ENCODE measurements around the gene IGSF9B.

Gene IGSF9B

DNA sequence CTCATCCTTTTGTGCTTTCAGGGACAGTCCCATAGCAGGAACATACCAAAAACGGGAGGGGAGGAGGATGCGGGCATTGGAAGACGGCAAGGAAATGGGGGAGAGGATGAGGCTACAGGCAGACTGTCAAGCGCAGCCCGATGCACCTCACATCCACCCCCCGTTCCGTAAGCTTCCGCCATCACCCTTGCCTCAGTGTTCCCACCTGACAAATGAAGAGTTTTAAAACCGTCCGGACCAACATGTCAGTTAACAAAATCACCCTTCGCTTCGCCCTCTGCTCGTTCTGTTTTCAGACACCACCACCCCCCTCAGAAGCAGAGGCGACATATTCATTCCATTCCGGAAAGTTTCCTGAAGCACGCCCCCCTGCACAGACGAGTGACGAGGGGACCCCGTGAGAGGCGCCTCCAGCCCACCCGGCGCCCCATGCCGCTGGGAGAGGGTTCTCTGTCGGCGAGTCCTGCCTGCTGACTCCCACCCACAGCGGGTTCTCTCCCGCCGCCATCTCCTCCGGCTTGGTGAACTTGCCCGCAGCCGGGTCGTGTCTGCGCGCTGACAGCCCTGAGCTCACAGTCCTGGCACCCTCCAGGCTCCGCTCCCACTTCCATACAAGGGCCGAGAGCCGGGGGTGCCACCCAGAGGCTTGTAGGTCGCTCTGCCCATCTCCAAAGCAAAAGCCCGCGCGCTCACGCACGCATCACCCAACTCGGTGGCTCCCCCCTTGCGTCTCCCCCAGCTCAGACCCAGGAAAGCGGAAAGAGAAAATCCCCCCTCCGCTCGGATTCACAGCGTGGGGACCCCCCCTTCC lies 1.5 kb downstream of the IGSF9B start:
- in situ Hi-C loops (cut with HindIII; ENCODE audit: low sequenced_read_pairs), result no loop called here

DNA sequence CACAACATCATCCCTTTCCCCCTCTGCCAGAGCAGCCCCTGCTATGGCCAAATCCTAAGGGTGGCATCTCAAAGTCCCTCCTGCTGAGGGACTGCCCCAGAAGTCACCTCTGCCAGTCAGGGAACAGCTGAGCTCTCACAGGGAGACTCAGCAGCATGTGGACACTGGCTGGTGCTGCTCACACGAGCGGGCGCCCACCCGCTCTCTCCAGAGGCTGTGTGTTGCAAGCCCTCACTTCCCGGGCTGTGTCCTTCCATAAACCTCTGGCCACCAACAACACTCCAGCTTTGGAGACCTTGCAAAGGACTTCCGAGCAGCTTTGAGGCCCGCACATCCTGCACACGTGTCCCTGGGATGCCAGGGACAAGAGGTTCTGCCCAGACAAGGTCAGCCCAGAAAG lies 2.8 kb downstream of the IGSF9B start:
- in situ Hi-C loops (cut with HindIII; ENCODE audit: low sequenced_read_pairs), result no loop called here

DNA sequence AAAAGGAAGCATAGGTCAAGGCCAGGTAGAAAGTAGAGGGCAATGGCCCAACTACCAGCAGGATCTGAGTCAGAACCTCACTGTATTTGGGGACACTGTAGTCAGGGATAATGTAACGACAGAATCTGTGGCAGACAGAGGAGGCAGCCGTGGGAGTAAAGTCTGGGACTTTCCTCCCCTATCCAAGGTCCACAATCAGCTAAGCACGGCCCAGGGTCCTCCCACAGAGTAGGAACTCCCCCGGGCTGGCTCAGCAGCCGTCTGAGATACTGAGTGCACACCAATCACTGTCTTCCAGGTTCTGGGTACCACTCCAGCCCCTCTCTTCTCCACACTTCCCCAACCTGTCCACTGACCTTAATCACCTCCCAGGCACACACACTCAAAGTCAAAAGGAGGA lies 3.2 kb downstream of the IGSF9B start:
- in situ Hi-C loops (cut with HindIII; ENCODE audit: low sequenced_read_pairs), result no loop called here

DNA sequence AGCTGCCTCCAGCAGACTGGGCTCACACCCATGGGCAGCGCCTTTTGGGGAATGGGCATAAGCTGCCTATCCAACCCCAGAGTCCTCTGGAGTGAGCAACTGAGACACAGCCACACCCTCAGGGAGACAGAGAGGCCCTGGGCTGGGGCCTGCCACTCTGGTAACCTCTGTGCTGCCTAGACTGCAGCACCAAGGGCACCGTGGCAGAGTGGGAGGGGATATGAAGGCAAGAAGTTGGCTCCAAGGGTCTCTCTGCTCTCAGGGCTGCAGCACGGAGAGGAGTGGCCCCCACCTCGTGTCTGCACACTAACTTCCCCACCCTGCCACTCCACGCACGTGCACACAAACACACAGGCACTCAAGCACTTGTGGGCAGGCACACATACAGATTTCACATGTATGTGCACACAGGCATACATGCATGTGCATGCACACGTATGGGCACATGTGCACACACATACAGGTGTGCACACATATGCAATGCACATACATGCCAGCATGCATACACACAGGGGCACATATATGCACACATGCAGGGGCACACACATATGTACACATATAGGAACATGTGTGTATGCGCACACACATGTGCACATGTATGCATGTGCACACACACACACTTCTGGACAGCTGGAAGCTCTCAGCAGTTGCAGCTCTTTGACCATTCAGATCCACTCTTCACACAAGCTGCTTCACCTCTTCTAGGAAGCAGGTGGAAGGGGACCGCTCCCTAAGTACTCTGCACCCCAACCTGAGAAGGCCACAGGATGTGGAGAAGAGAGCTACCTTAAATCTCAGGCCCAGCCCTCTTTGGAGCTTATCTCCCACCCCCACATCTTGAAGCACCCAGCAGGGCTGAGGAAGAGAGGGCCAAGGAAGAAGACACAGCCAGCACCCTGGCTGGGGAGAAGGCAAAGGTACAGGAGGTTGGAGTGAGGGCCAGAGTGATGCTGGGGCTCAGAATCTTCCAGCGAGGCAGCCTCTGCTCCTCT lies 4.3 kb downstream of the IGSF9B start:
- in situ Hi-C loops (cut with HindIII; ENCODE audit: low sequenced_read_pairs), result no loop called here

DNA sequence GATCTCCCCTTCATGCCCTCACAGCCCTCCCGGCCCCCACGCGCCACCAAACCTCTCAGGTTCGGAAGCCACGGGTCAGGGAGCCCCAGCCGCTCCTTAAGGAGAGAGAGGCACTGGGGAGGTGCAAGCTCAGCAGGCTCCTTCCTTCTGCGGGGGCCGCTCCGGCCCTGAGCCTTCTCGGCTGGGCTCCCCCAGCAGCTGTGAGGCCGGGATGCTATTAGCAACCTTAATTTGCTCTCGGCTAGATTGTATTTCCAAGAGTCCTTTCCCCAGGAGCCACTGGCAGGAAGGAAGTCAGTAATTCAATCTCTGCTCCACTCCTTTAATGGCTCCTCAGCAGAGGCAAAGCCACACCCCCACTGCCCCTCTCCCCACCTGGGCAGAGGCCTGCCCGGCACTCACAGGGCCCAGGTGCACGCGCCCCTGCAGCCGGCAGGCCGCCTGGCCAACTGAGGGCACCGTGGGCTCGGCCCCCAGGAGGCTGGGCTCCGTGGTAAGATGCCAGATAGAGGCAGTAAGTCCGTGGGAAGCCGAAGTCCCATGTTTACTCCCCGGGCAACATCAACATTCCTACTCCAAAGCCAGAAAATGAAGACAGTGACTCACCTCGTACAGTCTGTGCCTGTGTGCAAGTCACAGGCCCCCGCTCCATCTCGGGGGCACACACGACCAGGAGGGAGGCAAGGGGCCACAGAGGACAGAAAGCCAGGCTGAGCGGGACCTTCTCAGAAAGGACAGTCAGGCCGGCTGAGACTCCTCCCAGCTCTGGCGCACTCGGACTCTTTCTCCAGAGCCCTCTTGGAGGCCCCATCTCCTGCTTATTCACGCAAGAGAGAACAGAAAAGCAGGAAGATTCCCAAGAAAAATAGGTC lies 5.2 kb downstream of the IGSF9B start:
- in situ Hi-C loops (cut with HindIII; ENCODE audit: low sequenced_read_pairs), result no loop called here

DNA sequence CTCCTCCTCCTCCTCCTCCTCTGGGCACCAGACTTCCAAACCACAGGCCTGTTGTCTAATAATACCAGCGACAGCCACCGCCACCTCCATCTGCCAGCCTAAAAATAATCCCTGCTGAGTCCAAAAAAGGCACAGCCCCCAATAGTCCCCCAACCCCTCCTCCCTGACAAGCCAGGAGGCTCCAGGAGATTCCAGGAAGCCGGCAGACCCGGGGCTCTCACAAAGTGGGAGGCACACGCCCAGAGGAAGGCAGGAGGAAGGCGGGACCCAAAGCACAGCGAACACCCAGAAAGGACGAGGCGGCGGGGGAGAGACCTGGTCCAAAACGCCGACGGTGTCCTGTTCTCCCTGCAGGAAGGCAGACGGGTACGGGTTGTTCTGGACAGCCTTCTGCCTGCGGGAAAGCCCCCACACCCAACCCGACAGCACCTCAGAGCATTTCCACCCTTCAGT lies 5.9 kb downstream of the IGSF9B start:
- in situ Hi-C loops (cut with HindIII; ENCODE audit: low sequenced_read_pairs), result no loop called here

DNA sequence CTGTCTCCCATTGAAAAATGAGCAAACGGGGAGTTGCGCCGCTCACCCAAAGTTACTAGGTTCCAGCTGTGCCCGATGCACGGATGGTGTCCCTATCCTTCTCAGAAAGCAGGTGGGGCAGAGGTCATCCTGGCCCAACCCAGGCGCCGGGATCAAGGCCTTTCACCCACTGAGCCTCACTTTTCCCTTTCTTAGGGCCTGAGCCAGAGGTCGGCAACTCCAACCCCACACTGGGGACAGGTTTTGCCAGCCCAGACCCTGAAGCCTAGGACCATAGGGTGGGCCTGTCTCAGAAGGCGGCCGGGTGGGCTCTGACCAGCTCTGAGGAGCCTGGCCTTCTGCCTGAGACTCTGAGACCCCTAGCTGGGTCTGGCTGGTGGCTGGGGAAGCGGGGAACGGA lies 6.3 kb downstream of the IGSF9B start:
- in situ Hi-C loops (cut with HindIII; ENCODE audit: low sequenced_read_pairs), result no loop called here

DNA sequence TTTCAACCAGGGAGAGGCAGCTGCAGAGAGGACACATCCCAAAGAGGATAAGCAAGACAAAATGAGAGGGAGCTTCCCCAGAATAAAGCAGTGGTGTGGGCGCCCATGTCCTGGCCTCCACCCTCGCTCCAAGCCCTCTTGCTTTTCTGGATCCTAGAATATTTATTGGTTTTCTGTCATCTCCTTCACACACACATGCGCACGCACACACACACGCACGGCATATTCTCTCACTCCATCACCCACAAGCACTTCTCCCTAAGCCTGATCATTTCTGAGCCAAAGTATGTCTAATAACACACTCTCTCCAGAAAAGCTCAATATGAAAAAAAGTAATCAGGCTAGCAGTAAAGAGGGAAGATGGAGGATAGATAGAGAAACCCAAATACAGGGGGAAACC lies 7.6 kb downstream of the IGSF9B start:
- in situ Hi-C loops (cut with HindIII; ENCODE audit: low sequenced_read_pairs), result no loop called here

GRCh38 chr11:133948711-133949110 lies 8.1 kb downstream of the IGSF9B start:
- in situ Hi-C loops (cut with HindIII; ENCODE audit: low sequenced_read_pairs), result no loop called here

- in situ Hi-C loops (cut with HindIII; ENCODE audit: low sequenced_read_pairs), result no loop called here
Observed at GRCh38 chr11:133947321-133947756, 9.4 kb downstream of the IGSF9B start.

DNA sequence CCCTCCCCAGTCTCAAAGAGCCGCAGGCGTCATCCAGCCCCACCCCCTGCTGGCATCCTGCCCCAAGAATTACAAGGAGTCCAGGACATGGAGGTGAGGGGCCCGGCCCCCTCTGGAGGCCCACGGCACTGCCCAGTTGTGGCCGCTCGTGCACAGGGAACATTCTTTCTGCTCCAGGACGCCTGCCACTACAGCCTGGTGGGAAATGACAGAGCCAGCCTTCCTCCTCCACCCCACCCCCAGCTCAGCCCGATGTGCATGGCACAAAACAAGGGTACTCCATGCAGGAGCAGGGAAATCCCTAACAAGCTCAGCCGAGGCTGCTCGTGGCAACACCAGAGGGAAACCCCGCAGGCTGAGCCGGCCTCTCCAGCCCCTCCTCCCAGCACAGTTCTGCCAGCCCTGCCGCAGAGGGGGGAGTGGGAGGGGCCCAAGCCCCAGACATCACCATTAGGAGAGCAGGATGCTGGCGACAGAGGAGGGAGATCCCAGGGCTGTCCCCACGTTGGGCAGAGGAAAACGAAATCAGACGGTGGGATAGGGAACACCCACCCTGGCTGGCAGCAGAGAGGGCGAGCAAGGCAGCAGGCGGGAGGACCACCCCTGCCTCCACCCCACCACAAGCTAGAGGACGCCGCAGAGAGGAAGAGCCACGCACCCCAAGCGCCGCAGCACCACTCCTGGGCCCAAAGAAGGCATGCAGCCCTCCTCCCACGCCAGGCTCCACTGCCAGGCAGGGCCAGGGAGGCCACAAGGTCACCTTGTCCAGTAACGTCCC lies 10.0 kb downstream of the IGSF9B start:
- in situ Hi-C loops (cut with HindIII; ENCODE audit: low sequenced_read_pairs), result no loop called here

GRCh38 chr11:133946051-133946450 lies 10.7 kb downstream of the IGSF9B start:
- in situ Hi-C loops (cut with HindIII; ENCODE audit: low sequenced_read_pairs), result no loop called here

- in situ Hi-C loops (cut with HindIII; ENCODE audit: low sequenced_read_pairs), result no loop called here
Observed at GRCh38 chr11:133945087-133945974, 11.4 kb downstream of the IGSF9B start.

DNA sequence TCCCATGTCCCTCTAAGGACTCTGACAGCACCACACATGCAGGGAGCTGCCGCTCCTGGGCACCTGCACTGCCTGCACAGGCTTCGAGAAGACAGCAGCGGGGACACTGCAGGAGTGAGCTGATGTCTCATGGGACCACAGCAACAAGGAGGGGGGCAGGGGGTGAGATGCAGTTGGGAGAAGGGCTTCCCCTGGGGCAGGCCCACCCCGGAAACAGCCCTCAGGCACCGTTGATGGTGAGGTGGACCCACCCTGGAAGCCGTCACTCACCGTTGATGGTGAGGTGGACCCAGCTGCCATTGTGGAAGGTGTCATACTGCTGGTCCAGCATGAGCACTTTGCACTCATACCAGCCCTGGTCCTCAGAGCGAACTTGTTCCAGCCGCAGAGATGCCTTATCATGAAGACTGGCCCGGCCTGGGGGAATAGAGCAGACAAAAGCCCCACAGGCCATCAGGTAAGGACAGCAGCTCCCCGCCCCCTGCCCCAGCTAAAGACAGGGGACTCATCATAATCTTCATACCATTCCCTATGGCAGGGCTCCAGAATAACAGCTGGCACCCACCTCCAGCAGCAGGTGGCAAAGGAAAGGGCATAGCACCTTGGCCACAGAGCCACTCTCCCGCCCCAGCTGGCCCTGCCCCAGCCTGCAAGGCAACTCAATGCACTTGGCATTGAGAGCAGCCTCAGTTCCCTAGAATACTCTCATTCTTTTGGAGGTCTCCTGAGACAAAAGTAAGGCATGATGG lies 12.6 kb downstream of the IGSF9B start:
- in situ Hi-C loops (cut with HindIII; ENCODE audit: low sequenced_read_pairs), result no loop called here

DNA sequence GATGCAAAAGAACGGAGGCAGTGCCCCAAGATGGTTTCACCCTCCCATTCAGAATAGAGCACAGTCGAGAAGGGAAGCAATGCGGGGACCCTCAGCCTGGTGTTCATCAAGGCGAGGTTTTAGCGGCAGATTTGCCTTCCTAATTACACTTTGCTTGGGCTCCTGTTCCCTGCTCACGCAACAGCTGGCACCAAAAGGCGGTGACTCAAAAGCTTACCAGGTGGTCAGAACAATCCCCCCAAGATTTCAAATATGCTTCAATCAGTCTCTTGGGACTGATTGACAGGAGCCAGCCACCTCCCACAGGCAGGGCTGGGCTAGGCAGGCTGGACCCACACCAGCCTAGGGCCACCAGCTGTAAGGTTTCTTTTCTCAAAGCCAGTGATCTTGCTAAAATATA lies 14.2 kb downstream of the IGSF9B start:
- in situ Hi-C loops (cut with HindIII; ENCODE audit: low sequenced_read_pairs), result no loop called here

- in situ Hi-C loops (cut with HindIII; ENCODE audit: low sequenced_read_pairs), result no loop called here
Observed at GRCh38 chr11:133941546-133941945, 15.2 kb downstream of the IGSF9B start.

DNA sequence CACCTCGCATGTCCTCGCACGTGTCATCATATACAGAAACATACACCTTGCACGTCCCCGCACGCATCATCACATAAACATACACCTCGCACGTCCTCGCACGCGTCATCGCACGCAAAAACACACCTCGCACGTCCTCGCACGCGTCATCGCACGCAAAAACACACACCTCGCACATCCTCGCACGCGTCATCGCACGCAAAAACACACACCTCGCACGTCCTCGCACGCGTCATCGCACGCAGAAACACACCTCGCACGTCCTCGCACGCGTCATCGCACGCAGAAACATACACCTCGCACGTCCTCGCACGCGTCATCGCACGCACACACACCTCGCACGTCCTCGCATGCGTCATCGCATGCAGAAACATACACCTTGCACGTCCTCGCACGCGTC lies 16.7 kb downstream of the IGSF9B start:
- in situ Hi-C loops (cut with HindIII; ENCODE audit: low sequenced_read_pairs), result no loop called here

DNA sequence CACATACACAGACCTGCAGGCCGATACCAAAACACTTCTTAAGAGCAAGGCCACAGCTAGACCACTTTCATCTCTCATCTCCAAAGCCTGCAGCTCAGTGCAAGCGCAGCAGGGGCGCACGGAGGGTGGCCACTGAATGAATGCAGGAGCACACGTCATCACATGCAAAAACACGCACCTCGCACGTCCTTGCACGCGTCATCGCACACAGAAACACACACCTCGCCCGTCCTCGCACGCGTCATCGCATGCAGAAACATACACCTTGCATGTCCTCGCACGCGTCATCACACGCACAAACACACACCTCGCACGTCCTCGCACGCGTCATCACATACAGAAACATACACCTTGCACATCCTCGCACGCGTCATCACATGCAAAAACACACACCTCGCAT lies 17.2 kb downstream of the IGSF9B start:
- in situ Hi-C loops (cut with HindIII; ENCODE audit: low sequenced_read_pairs), result no loop called here
